Endothelial cell of umbilical vein (primary cell): ENCODE results near the gene KCNK13. TPM values are rescaled to one million over a fixed set of nuclear protein-coding genes. Genes with fewer than 3 reads are reported as not detected.

Source experiments
- BruUV-seq: library from RNA; stranded (reverse); fragments of 400-500 nt; replicated peaks from 2 replicates; lab custom pipeline; 2021; lab: Mats Ljungman, UMichigan
- CTCF ChIA-PET: fragments of 300-600, 350-600 bp; sonication (Branson Sonifier 250); formaldehyde crosslinking; loops from one replicate; lab custom pipeline; 2021; ENCODE audit warnings: antibody characterized with exemption, inconsistent platforms; lab: Charles Lee
- POLR2A ChIA-PET: fragments of 300-600, 350-600 bp; sonication (Branson Sonifier 250); formaldehyde crosslinking; loops from one replicate; lab custom pipeline; 2021; ENCODE audit warnings: antibody characterized with exemption, inconsistent platforms; lab: Charles Lee
- DNase-seq: peaks from one replicate; pipeline ENCODE4 v3.0.0-alpha.2; 2011; ENCODE audit warnings: low read depth, low spot score
- FAIRE-seq: peaks from 2 replicates; lab custom pipeline; 2011; peaks lifted over from hg19 to GRCh38; lab: Jason Lieb, UNC
- H2AFZ ChIP-seq: 2 replicates; pipeline ENCODE4 v1.6.0; 2012; ENCODE audit warnings: low read depth, low read length, control low read depth, inconsistent platforms
- H3K27ac ChIP-seq: 2 replicates; pipeline ENCODE4 v1.5.1; 2011; ENCODE audit warnings: low read depth, mild to moderate bottlenecking, control low read depth, low read length, moderate library complexity; ENCODE audit not compliant: insufficient read depth
- H3K27me3 ChIP-seq, 2 experiments: 2 replicates each; pipeline versions ENCODE4 v1.6.0 to v1.6.1; 2011; ENCODE audit warnings: low read length in 2 of 2, mixed read lengths in 1 of 2; ENCODE audit not compliant: control insufficient read depth in 2 of 2, insufficient read depth in 2 of 2
- H3K36me3 ChIP-seq, 2 experiments: 2 replicates in 1 of 2; 3 replicates in 1 of 2; pipeline ENCODE4 v1.5.1; 2011; ENCODE audit warnings: low read length in 2 of 2, mild to moderate bottlenecking in 1 of 2, moderate library complexity in 1 of 2; ENCODE audit not compliant: control insufficient read depth in 2 of 2, insufficient read depth in 2 of 2; ENCODE audit errors: extremely low read depth in 1 of 2
- H3K4me1 ChIP-seq: 3 replicates; pipeline ENCODE4 v1.5.1; 2011; ENCODE audit warnings: mild to moderate bottlenecking, low read length; ENCODE audit not compliant: control insufficient read depth, insufficient read depth; ENCODE audit errors: extremely low read depth
- H3K4me2 ChIP-seq: 2 replicates; pipeline ENCODE4 v1.6.1; 2011; ENCODE audit warnings: low read length, control low read depth, mixed read lengths; ENCODE audit not compliant: insufficient read depth
- H3K4me3 ChIP-seq, 3 experiments: fragments of 200-600 bp in 1 of 3; sonication (generic), shearing (Covaris generic) in 1 of 3; replicated peaks in 1 of 3; 2 replicates each; pipeline ENCODE4 v1.5.1; 2011 to 2016; ENCODE audit warnings: control low read depth in 3 of 3, low read length in 3 of 3, mild to moderate bottlenecking in 2 of 3, inconsistent platforms in 1 of 3, low read depth in 1 of 3, moderate library complexity in 1 of 3; ENCODE audit not compliant: insufficient read depth in 1 of 3
- H3K79me2 ChIP-seq: 2 replicates; pipeline ENCODE4 v1.6.0; 2012; ENCODE audit warnings: low read length, inconsistent platforms; ENCODE audit not compliant: control insufficient read depth, insufficient read depth
- H3K9ac ChIP-seq: replicated peaks from 2 replicates; pipeline ENCODE3; 2011; ENCODE audit warnings: low read length, control low read depth; ENCODE audit not compliant: insufficient read depth; ENCODE audit errors: extremely low read depth
- H3K9me1 ChIP-seq: replicated peaks from 3 replicates; pipeline ENCODE4 v1.6.0; 2011; ENCODE audit warnings: mild to moderate bottlenecking, low read length; ENCODE audit not compliant: control insufficient read depth, insufficient read depth; ENCODE audit errors: extremely low read depth
- H3K9me3 ChIP-seq: replicated peaks from 2 replicates; pipeline ENCODE4 v1.5.1; 2012; ENCODE audit warnings: low read length, inconsistent platforms; ENCODE audit not compliant: control insufficient read depth, insufficient read depth
- H4K20me1 ChIP-seq: replicated peaks from 2 replicates; pipeline ENCODE3; 2011; ENCODE audit warnings: mild to moderate bottlenecking, low read length; ENCODE audit not compliant: control insufficient read depth, insufficient read depth; ENCODE audit errors: extremely low read depth
- CTCF ChIP-seq, 2 donors: IDR thresholded peaks; 1 replicate in 1 of 2; 2 replicates in 1 of 2; pipeline ENCODE4 v1.5.1; 2011; ENCODE audit warnings: low read length in 2 of 2, mild to moderate bottlenecking in 2 of 2, moderate library complexity in 2 of 2, control low read depth in 1 of 2, inconsistent platforms in 1 of 2, low read depth in 1 of 2; ENCODE audit not compliant: insufficient read depth in 1 of 2; ENCODE audit errors: extremely low read depth in 1 of 2
- EZH2 ChIP-seq: IDR thresholded peaks from 2 replicates; pipeline ENCODE4 v1.6.1; 2012; ENCODE audit warnings: borderline replicate concordance, low read depth, mild to moderate bottlenecking, moderate library complexity, low read length, inconsistent platforms; ENCODE audit not compliant: severe bottlenecking
- FOS ChIP-seq: IDR thresholded peaks from 2 replicates; pipeline ENCODE4 v1.6.1; 2011; ENCODE audit warnings: mild to moderate bottlenecking, low read length, moderate library complexity, borderline replicate concordance; ENCODE audit not compliant: insufficient read depth
- GATA2 ChIP-seq: IDR thresholded peaks from 2 replicates; pipeline ENCODE4 v1.7.0; 2011; ENCODE audit warnings: low read depth, mild to moderate bottlenecking, moderate library complexity, mixed read lengths, low read length; ENCODE audit not compliant: insufficient read length, insufficient read depth
- JUN ChIP-seq: IDR thresholded peaks from 2 replicates; pipeline ENCODE4 v1.6.1; 2011; ENCODE audit warnings: borderline replicate concordance, low read depth; ENCODE audit not compliant: insufficient read length, insufficient read depth
- MAX ChIP-seq: IDR thresholded peaks from 2 replicates; pipeline ENCODE4 v1.6.1; 2011; ENCODE audit not compliant: insufficient read depth, insufficient read length
- MYC ChIP-seq: IDR thresholded peaks from one replicate; pipeline ENCODE4 v1.6.1; 2011; ENCODE audit warnings: mild to moderate bottlenecking, low read depth, low read length
- POLR2A ChIP-seq: IDR thresholded peaks from 2 replicates; pipeline ENCODE4 v1.6.1; 2012; ENCODE audit warnings: low read depth, mild to moderate bottlenecking, control low read depth, low read length
- POLR2AphosphoS5 ChIP-seq: IDR thresholded peaks from 2 replicates; pipeline ENCODE4 v1.6.1; 2012; ENCODE audit warnings: low read depth, mild to moderate bottlenecking, control low read depth, low read length, moderate library complexity; ENCODE audit not compliant: insufficient read depth
- dilution Hi-C: fragments of 300-500 bp; cut with MboI; formaldehyde crosslinking; loops from one replicate; pipeline ENCODE4 v1.15.0; 2019; ENCODE audit warnings: low sequenced_read_pairs; ENCODE audit not compliant: extremely low pct_ligation_motif_present
- intact Hi-C: fragments of 100-400 bp; cut with micrococcal nuclease; formaldehyde crosslinking; loops from one replicate; pipeline ENCODE4 v1.10.0; 2022
- polyA plus RNA-seq, 4 experiments: library from polyadenylated mRNA; depleted of rRNA in 3 of 4; stranded (reverse) in 3 of 4; unstranded in 1 of 4; fragments of >200 nt; gene quantifications; 2 replicates each; pipeline versions ENCODE4 v1.2.1 to v1.2.3, GENCODE V29; 2011 to 2012; ENCODE audit warnings: missing spikeins in 1 of 4
- total RNA-seq: library from RNA; stranded (reverse); gene quantifications from 2 replicates; pipeline ENCODE4 v1.2.3, GENCODE V29; 2021

KCNK13 gene
- total and polyA plus RNA-seq, 2 donors (not counting 3 experiments of a cell fraction or from before 2014, with no cell fraction given): not detected

GRCh38 chr14:90140956-90141316, 79.1 kb downstream of the KCNK13 start:
- TF ChIP-seq MYC (no peak), FOS (peak; percentile 71), CTCF (IDR thresholded peaks at IDR 0.05; ENCODE audit: extremely low read depth in 1 of 2, insufficient read depth in 1 of 2, low read depth in 1 of 2, low read length in 2 of 2) (no peak), POLR2AphosphoS5 (peak; percentile 55), EZH2 (no peak), JUN (peak; percentile 65), POLR2A (no peak), MAX (no peak), GATA2 (peak; percentile 6)
- peaks cover 34% of the 10 kb centered on the region for H3K4me1 ChIP-seq

More at GRCh38 chr14:90140956-90141316, 79.1 kb downstream of the KCNK13 start:
- H2AFZ ChIP-seq: peak overlapping the region; percentile 46
- ChIA-PET CTCF (interaction anchor here (0.8 to 1.2 kb wide), 3 partner anchors 42 to 1114 kb away, joined by 3 read pairs; no protein-coding TSS in a partner anchor), POLR2A (no interaction called here)
- peak overlapping the region; percentile 71 for H3K4me2 ChIP-seq
- no peak overlapping the region for H3K4me3 ChIP-seq
- H3K79me2 ChIP-seq: no peaks in the 10 kb centered on the region
- no peaks in the 10 kb centered on the region for H4K20me1 ChIP-seq
- peak overlapping the region; percentile 93 for H3K27ac ChIP-seq
- H3K9me1 ChIP-seq: no peaks in the 10 kb centered on the region
- peaks cover 2 to 5% of the 10 kb centered on the region in 2 experiments for H3K27me3 ChIP-seq
- no TSS peak for BruUV-seq
- DNase-seq: peak; percentile 61
- FAIRE-seq: peak; percentile 98
- H3K9ac ChIP-seq: peak overlapping the region; percentile 55
- no peaks in the 10 kb centered on the region for H3K9me3 ChIP-seq
- dilution Hi-C loops: no loop called here
- H3K36me3 ChIP-seq: no peaks in the 10 kb centered on the region
- intact Hi-C loops: loop anchor here (1.0 to 5.0 kb wide), 3 partner anchors 78 to 184 kb away; partner anchors contain the start of genes PSMC1 and TDP1
